Measurements from ENCODE around the gene TMEM63B.
"Not testable (repeated sequence)": the region's sequence is repeated elsewhere in the genome, so short reads cannot be mapped to it uniquely, and the experiment has no call there.

Gene TMEM63B

GRCh38 chr6:44185953-44186634 is 58.7 kb downstream of the TMEM63B start:
- DNase-seq (ENCODE audit: low spot score): no peak
- no peak overlapping the region for H3K4me3 Mint-ChIP-seq

GRCh38 chr6:44186635-44187025 is 59.3 kb downstream of the TMEM63B start:
- no peak for DNase-seq (ENCODE audit: low spot score)
- H3K4me3 Mint-ChIP-seq: no peak overlapping the region
- no peaks in the 10 kb centered on the region for H3K27me3 Mint-ChIP-seq (ENCODE audit: low read depth)
- H3K9me3 Mint-ChIP-seq: no peaks in the 10 kb centered on the region
- H3K4me1 Mint-ChIP-seq (ENCODE audit: low read depth): peaks cover 9% of the 10 kb centered on the region
- no peaks in the 10 kb centered on the region for H3K36me3 Mint-ChIP-seq (ENCODE audit: low read depth)
- no peak overlapping the region for H3K27ac Mint-ChIP-seq

More at GRCh38 chr6:44185953-44186634, 58.7 kb downstream of the TMEM63B start:
- H3K4me1 Mint-ChIP-seq (ENCODE audit: low read depth): peaks cover 9% of the 10 kb centered on the region
- no peak overlapping the region for H3K27ac Mint-ChIP-seq
- no peaks in the 10 kb centered on the region for H3K9me3 Mint-ChIP-seq
- no peaks in the 10 kb centered on the region for H3K27me3 Mint-ChIP-seq (ENCODE audit: low read depth)
- H3K36me3 Mint-ChIP-seq (ENCODE audit: low read depth): no peaks in the 10 kb centered on the region

GRCh38 chr6:44188819-44189218 is 61.5 kb downstream of the TMEM63B start:
- Mint-ChIP-seq H3K9me3 (no peaks in the 10 kb centered on the region), H3K27me3 (ENCODE audit: low read depth) (no peaks in the 10 kb centered on the region), H3K27ac (no peak overlapping the region), H3K36me3 (ENCODE audit: low read depth) (no peaks in the 10 kb centered on the region), H3K4me1 (ENCODE audit: low read depth) (peaks cover 13% of the 10 kb centered on the region), H3K4me3 (no peak overlapping the region)
- no peak for DNase-seq (ENCODE audit: low spot score)

- Mint-ChIP-seq H3K4me3 (no peak overlapping the region), H3K36me3 (ENCODE audit: low read depth) (no peaks in the 10 kb centered on the region), H3K27me3 (ENCODE audit: low read depth) (no peaks in the 10 kb centered on the region), H3K4me1 (ENCODE audit: low read depth) (peaks cover 13% of the 10 kb centered on the region), H3K9me3 (no peaks in the 10 kb centered on the region), H3K27ac (no peak overlapping the region)
- DNase-seq (ENCODE audit: low spot score): peak; percentile 38
Measured at GRCh38 chr6:44189257-44189656, 61.9 kb downstream of the TMEM63B start.

- DNase-seq (ENCODE audit: low spot score): peak; percentile 29
- H3K36me3 Mint-ChIP-seq (ENCODE audit: low read depth): no peaks in the 10 kb centered on the region
- no peak overlapping the region for H3K4me3 Mint-ChIP-seq
- no peaks in the 10 kb centered on the region for H3K9me3 Mint-ChIP-seq
- peaks cover 2% of the 10 kb centered on the region for H3K27me3 Mint-ChIP-seq (ENCODE audit: low read depth)
- no peak overlapping the region for H3K27ac Mint-ChIP-seq
- peaks cover 13% of the 10 kb centered on the region for H3K4me1 Mint-ChIP-seq (ENCODE audit: low read depth)
Measured at GRCh38 chr6:44190715-44191114, 63.4 kb downstream of the TMEM63B start.

GRCh38 chr6:44192428-44193041 is 65.2 kb downstream of the TMEM63B start:
- Mint-ChIP-seq H3K27me3 (ENCODE audit: low read depth) (peaks cover 2% of the 10 kb centered on the region), H3K4me1 (ENCODE audit: low read depth) (peaks cover 6% of the 10 kb centered on the region), H3K36me3 (ENCODE audit: low read depth) (no peaks in the 10 kb centered on the region), H3K4me3 (no peak overlapping the region), H3K27ac (no peak overlapping the region), H3K9me3 (no peaks in the 10 kb centered on the region)
- no peak for DNase-seq (ENCODE audit: low spot score)

- H3K36me3 Mint-ChIP-seq (ENCODE audit: low read depth): no peaks in the 10 kb centered on the region
- no peak for DNase-seq (ENCODE audit: low spot score)
- H3K9me3 Mint-ChIP-seq: no peaks in the 10 kb centered on the region
- peaks cover 6% of the 10 kb centered on the region for H3K4me1 Mint-ChIP-seq (ENCODE audit: low read depth)
- H3K27me3 Mint-ChIP-seq (ENCODE audit: low read depth): peaks cover 2% of the 10 kb centered on the region
- no peak overlapping the region for H3K4me3 Mint-ChIP-seq
- H3K27ac Mint-ChIP-seq: no peak overlapping the region
Measured at GRCh38 chr6:44193307-44193910, 66.1 kb downstream of the TMEM63B start.

- Mint-ChIP-seq H3K4me1 (ENCODE audit: low read depth) (peaks cover 6% of the 10 kb centered on the region), H3K9me3 (no peaks in the 10 kb centered on the region), H3K27ac (no peak overlapping the region), H3K36me3 (ENCODE audit: low read depth) (no peaks in the 10 kb centered on the region), H3K27me3 (ENCODE audit: low read depth) (peaks cover 2% of the 10 kb centered on the region), H3K4me3 (no peak overlapping the region)
- no peak for DNase-seq (ENCODE audit: low spot score)
Measured at GRCh38 chr6:44194326-44194725, 67.0 kb downstream of the TMEM63B start.

- H3K4me3 Mint-ChIP-seq; H3K27ac Mint-ChIP-seq; H3K36me3 Mint-ChIP-seq (ENCODE audit: low read depth); DNase-seq (ENCODE audit: low spot score); H3K9me3 Mint-ChIP-seq; H3K27me3 Mint-ChIP-seq (ENCODE audit: low read depth); H3K4me1 Mint-ChIP-seq (ENCODE audit: low read depth): not testable (repeated sequence)
Measured at GRCh38 chr6:44196351-44196750, 69.0 kb downstream of the TMEM63B start.

GRCh38 chr6:44198684-44199083 is 71.3 kb downstream of the TMEM63B start:
- H3K4me3 Mint-ChIP-seq: no peak overlapping the region
- H3K27me3 Mint-ChIP-seq (ENCODE audit: low read depth): peaks cover 2% of the 10 kb centered on the region

GRCh38 chr6:44199883-44200282 is 72.5 kb downstream of the TMEM63B start:
- Mint-ChIP-seq H3K4me3 (no peak overlapping the region), H3K9me3 (no peaks in the 10 kb centered on the region), H3K27ac (no peak overlapping the region), H3K36me3 (ENCODE audit: low read depth) (no peaks in the 10 kb centered on the region), H3K27me3 (ENCODE audit: low read depth) (no peaks in the 10 kb centered on the region), H3K4me1 (ENCODE audit: low read depth) (no peaks in the 10 kb centered on the region)
- no peak for DNase-seq (ENCODE audit: low spot score)

More at GRCh38 chr6:44198684-44199083, 71.3 kb downstream of the TMEM63B start:
- DNase-seq (ENCODE audit: low spot score): no peak
- Mint-ChIP-seq H3K36me3 (ENCODE audit: low read depth) (no peaks in the 10 kb centered on the region), H3K4me1 (ENCODE audit: low read depth) (no peaks in the 10 kb centered on the region), H3K27ac (no peak overlapping the region), H3K9me3 (no peaks in the 10 kb centered on the region)

GRCh38 chr6:44201200-44201599 is 73.8 kb downstream of the TMEM63B start:
- H3K9me3 Mint-ChIP-seq: no peaks in the 10 kb centered on the region
- H3K4me1 Mint-ChIP-seq (ENCODE audit: low read depth): no peaks in the 10 kb centered on the region
- no peak overlapping the region for H3K27ac Mint-ChIP-seq
- no peaks in the 10 kb centered on the region for H3K27me3 Mint-ChIP-seq (ENCODE audit: low read depth)
- no peaks in the 10 kb centered on the region for H3K36me3 Mint-ChIP-seq (ENCODE audit: low read depth)
- DNase-seq (ENCODE audit: low spot score): no peak
- H3K4me3 Mint-ChIP-seq: no peak overlapping the region

GRCh38 chr6:44201638-44202303 is 74.4 kb downstream of the TMEM63B start:
- H3K4me3 Mint-ChIP-seq: no peak overlapping the region
- no peak overlapping the region for H3K27ac Mint-ChIP-seq
- no peaks in the 10 kb centered on the region for H3K4me1 Mint-ChIP-seq (ENCODE audit: low read depth)
- no peaks in the 10 kb centered on the region for H3K36me3 Mint-ChIP-seq (ENCODE audit: low read depth)
- DNase-seq (ENCODE audit: low spot score): no peak
- H3K9me3 Mint-ChIP-seq: no peaks in the 10 kb centered on the region
- H3K27me3 Mint-ChIP-seq (ENCODE audit: low read depth): no peaks in the 10 kb centered on the region

- H3K27ac Mint-ChIP-seq: no peak overlapping the region
- H3K9me3 Mint-ChIP-seq: no peaks in the 10 kb centered on the region
- no peak overlapping the region for H3K4me3 Mint-ChIP-seq
- H3K36me3 Mint-ChIP-seq (ENCODE audit: low read depth): no peaks in the 10 kb centered on the region
- no peaks in the 10 kb centered on the region for H3K4me1 Mint-ChIP-seq (ENCODE audit: low read depth)
- H3K27me3 Mint-ChIP-seq (ENCODE audit: low read depth): no peaks in the 10 kb centered on the region
- no peak for DNase-seq (ENCODE audit: low spot score)
Measured at GRCh38 chr6:44202332-44202971, 75.1 kb downstream of the TMEM63B start.

Data from T-helper 2 cell treated with Interferon-gamma antibody and Interleukin-4, amounts not matched to agents 5 μg/mL and 100 μg/mL, for 36 hours (primary cell).